ENCODE measurements around the gene CCDC184.

DNA sequence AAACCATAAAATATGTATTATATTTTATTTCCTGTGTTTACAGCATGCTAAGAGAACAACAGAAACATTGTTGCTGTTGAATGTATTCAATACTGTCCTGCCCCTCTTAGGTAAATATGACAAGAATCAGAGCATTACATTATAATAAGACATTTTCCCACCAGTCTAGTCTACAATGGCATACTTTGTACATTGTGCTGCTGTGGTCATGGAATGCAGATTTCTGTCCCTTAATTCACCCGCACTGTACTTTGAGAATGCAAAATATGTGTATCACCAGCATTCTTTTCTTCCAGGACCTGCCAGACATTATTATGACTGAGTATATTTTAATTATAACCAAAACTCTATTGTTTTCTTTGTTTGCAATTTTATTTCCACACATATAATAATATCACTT, 36.2 kb downstream of the CCDC184 start:
- TF ChIP-seq BHLHE40 (IDR thresholded peaks at IDR 0.05; ENCODE audit: borderline replicate concordance) (no peak), ZNF384 (IDR thresholded peaks at IDR 0.05) (no peak), SP1 (IDR thresholded peaks at IDR 0.05) (no peak)
